Smooth muscle cell (in vitro differentiated cells): ENCODE data around the gene PPM1F. TPM values are rescaled to one million over a fixed set of nuclear protein-coding genes. Genes with fewer than 3 reads are reported as not detected.
A peak's percentile ranks its signal among the peaks of the same experiment; 100 is the strongest.

Source experiments
- DNase-seq: peaks from one replicate; lab custom pipeline; 2025; ENCODE audit not compliant: unreplicated experiment; lab: John Stamatoyannopoulos, UW
- H2AFZ ChIP-seq: fragments of 200-600 bp; sonication (generic); 2 replicates; pipeline ENCODE4 v1.6.0; 2016; ENCODE audit warnings: antibody characterized with exemption, low read depth, mild to moderate bottlenecking
- H3F3A ChIP-seq: fragments of 200-600 bp; sonication (generic); 2 replicates; pipeline ENCODE4 v1.6.0; 2017; ENCODE audit warnings: antibody characterized with exemption, low read depth
- H3K27ac ChIP-seq: fragments of 200-600 bp; sonication (generic); 2 replicates; pipeline ENCODE4 v1.5.1; 2016; ENCODE audit warnings: low read depth, mild to moderate bottlenecking
- H3K27me3 ChIP-seq: fragments of 200-600 bp; sonication (generic); 2 replicates; pipeline ENCODE4 v1.6.1; 2016; ENCODE audit warnings: low read depth, mild to moderate bottlenecking
- H3K36me3 ChIP-seq: fragments of 200-600 bp; sonication (generic); 2 replicates; pipeline ENCODE4 v1.5.1; 2016; ENCODE audit warnings: low read depth
- H3K4me1 ChIP-seq: fragments of 200-600 bp; sonication (generic); 2 replicates; pipeline ENCODE4 v1.5.1; 2016; ENCODE audit warnings: low read depth
- H3K4me2 ChIP-seq: fragments of 200-600 bp; sonication (generic); 2 replicates; pipeline ENCODE4 v1.6.0; 2016; ENCODE audit warnings: mild to moderate bottlenecking
- H3K4me3 ChIP-seq: fragments of 200-600 bp; sonication (generic); 2 replicates; pipeline ENCODE4 v1.5.1; 2016; ENCODE audit warnings: mild to moderate bottlenecking
- H3K79me2 ChIP-seq: fragments of 200-600 bp; sonication (generic); 2 replicates; pipeline ENCODE4 v1.6.0; 2016; ENCODE audit warnings: low read depth, mild to moderate bottlenecking
- H3K9ac ChIP-seq: fragments of 200-600 bp; sonication (generic); 2 replicates; pipeline ENCODE4 v1.6.0; 2016; ENCODE audit warnings: low read depth
- H3K9me3 ChIP-seq: fragments of 200-600 bp; sonication (generic); replicated peaks from 2 replicates; pipeline ENCODE4 v1.5.1; 2016; ENCODE audit warnings: low read depth
- H4K20me1 ChIP-seq: fragments of 200-600 bp; sonication (generic); 2 replicates; pipeline ENCODE4 v1.6.0; 2016; ENCODE audit warnings: low read depth
- WGBS: methylation state at CpG from one replicate; pipeline ENCODE4 v1.1.7; 2016; ENCODE audit warnings: low lambda C conversion rate; 5-methylcytosine and 5-hydroxymethylcytosine counted together
- polyA plus RNA-seq: library from polyadenylated mRNA; unstranded; fragments of >200 nt; fragmentation: Nextera tagmentation; extraction: Ambion mirVana; gene quantifications from 2 replicates; pipeline ENCODE4 v1.2.1, GENCODE V29; 2016
- total RNA-seq: library from RNA; depleted of rRNA; stranded (reverse); fragments of >200 nt; gene quantifications from 2 replicates; pipeline ENCODE4 v1.2.3, GENCODE V29; 2014
- TF ChIP-seq, protein P1 (sequence below): fragments of 200-600 bp; sonication (generic); IDR thresholded peaks from 2 replicates; pipeline ENCODE4 v1.5.1; 2017; ENCODE audit warnings: borderline replicate concordance, mild to moderate bottlenecking, antibody characterized with exemption; ENCODE audit not compliant: insufficient read depth, poor library complexity, severe bottlenecking

Gene PPM1F
- total and polyA plus RNA-seq, 2 experiments from 2014 or later: 11.8 to 15.2 TPM

DNA sequence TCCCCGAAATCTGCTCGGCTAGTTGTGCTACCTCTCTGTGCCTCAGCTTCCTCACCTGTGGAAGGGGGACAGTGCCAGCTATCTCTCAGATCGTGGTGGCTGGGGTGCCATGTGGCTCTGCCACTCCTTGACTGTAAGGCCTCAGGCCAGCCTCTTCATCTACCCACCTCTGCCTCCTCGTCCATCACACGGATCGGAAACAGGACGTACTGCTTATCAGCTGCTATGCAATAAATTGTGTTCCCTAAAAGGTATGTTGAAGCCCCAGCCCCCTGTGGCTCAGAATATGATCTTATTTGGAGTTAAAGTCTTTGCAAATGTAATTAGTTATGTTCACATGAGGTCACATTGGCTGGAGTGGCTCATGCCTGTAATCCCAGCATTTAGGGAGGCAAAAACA is 7.8 kb downstream of the PPM1F start:
- Histone ChIP-seq H3K27me3 (no peaks in the 10 kb centered on the region), H3K27ac (no peak overlapping the region), H3K79me2 (no peaks in the 10 kb centered on the region), H3F3A (peaks cover 20% of the 10 kb centered on the region), H3K36me3 (no peaks in the 10 kb centered on the region), H2AFZ (no peak overlapping the region), H3K4me1 (peaks cover 16% of the 10 kb centered on the region), H4K20me1 (peaks cover 2% of the 10 kb centered on the region), H3K9ac (no peak overlapping the region), H3K4me2 (no peak overlapping the region), H3K4me3 (no peak overlapping the region), H3K9me3 (no peaks in the 10 kb centered on the region)
- no peak for DNase-seq
- 97% methylated on average over 7 of the region's 7 CpGs for WGBS
- TF ChIP-seq, protein P1, sequence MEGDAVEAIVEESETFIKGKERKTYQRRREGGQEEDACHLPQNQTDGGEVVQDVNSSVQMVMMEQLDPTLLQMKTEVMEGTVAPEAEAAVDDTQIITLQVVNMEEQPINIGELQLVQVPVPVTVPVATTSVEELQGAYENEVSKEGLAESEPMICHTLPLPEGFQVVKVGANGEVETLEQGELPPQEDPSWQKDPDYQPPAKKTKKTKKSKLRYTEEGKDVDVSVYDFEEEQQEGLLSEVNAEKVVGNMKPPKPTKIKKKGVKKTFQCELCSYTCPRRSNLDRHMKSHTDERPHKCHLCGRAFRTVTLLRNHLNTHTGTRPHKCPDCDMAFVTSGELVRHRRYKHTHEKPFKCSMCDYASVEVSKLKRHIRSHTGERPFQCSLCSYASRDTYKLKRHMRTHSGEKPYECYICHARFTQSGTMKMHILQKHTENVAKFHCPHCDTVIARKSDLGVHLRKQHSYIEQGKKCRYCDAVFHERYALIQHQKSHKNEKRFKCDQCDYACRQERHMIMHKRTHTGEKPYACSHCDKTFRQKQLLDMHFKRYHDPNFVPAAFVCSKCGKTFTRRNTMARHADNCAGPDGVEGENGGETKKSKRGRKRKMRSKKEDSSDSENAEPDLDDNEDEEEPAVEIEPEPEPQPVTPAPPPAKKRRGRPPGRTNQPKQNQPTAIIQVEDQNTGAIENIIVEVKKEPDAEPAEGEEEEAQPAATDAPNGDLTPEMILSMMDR: no peak

DNA sequence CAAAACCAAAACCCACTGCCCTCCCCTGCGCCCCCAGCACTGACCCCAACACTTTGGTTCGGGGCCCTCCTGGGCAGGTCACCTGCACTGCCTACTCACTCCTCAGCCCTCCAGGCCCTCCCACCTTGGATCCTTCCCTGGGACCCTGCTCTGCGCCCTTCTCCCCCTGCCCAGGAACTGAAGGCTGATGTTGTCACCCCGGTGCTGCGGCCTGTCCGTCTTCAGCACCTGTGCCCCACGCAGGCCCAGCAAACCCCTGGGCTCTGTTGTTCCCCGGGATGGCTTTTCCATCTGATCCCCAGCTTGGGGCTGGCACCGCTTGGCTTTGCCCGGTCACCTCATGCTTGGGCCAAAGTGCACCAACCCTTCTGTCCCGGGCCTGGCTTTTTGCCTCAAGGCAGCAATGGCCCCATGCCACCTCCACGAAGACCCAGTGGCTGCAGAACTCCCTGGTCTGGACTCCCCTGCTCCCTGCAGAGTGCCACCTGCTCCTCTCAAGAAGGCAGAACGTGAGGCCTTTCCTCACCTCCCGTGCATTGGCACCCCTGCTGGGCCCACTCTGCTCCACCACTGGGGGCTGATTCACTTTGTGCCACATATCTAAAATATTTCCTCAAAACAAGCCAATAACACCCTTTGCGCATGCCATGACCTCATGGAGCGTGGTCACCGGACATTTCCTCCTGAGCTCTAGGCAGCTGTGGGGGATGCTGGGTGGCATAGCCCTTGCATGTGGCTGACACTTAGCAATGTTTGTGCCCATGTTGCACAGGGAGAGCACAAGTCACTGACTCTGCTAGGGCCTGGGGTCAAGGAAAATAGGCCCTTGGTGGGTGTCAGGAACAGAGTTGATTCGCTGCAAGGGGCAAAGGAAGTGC is 8.8 kb downstream of the PPM1F start:
- H3K27ac ChIP-seq: no peak overlapping the region
- no peak for DNase-seq
- peaks cover 16% of the 10 kb centered on the region for H3K4me1 ChIP-seq
- H3K9ac ChIP-seq: no peak overlapping the region
- H3K79me2 ChIP-seq: no peaks in the 10 kb centered on the region
- H3K36me3 ChIP-seq: no peaks in the 10 kb centered on the region
- H3K9me3 ChIP-seq: no peaks in the 10 kb centered on the region
- peaks cover 20% of the 10 kb centered on the region for H3F3A ChIP-seq
- H4K20me1 ChIP-seq: no peaks in the 10 kb centered on the region
- no peak overlapping the region for H2AFZ ChIP-seq
- TF ChIP-seq, protein P1: no peak
- no peak overlapping the region for H3K4me3 ChIP-seq
- no peak overlapping the region for H3K4me2 ChIP-seq
- H3K27me3 ChIP-seq: no peaks in the 10 kb centered on the region
- WGBS: 97% methylated on average over 18 of the region's 18 CpGs

DNA sequence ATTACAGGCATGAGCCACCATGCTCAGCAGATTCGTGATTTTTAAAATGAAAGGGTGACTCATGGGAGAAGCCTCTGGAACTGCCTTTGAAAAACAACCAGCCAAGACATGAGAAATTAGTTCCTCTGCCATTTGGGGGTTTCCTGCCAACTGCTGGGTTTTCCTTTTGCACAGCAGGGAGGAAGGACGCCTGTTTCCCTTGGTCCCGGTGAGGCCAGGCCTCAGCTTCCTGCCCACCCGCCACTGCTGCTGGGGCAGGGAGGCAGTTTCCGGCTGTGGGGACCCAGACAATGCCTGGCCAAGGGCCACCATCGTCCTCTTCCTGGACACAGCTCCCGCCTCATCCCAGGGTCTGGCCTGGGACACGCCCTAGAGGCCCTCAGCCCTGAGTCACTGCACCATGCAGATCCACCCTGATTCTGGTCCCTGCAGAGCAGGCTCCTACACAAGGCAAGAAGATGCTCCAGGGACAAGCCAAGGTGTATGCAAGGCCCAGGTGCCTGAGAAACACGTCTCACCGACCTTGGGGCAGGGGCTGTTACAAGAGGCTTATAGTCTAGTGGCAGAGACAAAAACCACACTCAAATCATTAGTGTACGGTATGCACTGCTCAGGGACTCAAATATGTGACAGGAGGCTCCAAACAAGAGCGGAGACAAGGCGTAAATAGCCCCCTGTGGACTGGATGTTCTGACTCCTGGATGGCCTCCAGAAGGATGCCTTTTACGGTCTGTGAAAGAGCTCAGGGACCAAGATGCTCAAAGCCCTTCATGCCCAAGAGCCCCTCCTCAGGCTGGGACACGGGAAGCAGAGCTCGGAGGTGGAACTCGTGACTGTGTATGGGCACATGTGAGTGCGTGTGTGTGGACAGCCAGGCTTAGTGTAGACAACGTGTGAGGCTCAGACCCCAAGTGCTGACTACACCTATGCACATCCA is 10.0 kb downstream of the PPM1F start:
- Histone ChIP-seq H2AFZ (no peak overlapping the region), H3K27ac (peak overlapping the region; percentile 85), H3K9ac (no peak overlapping the region), H3K4me3 (no peak overlapping the region), H3K4me2 (peak overlapping the region; percentile 52), H3K27me3 (no peaks in the 10 kb centered on the region), H3K4me1 (peaks cover 9% of the 10 kb centered on the region), H3K9me3 (no peaks in the 10 kb centered on the region), H3K79me2 (no peaks in the 10 kb centered on the region), H3K36me3 (no peaks in the 10 kb centered on the region), H4K20me1 (no peaks in the 10 kb centered on the region), H3F3A (peaks cover 14% of the 10 kb centered on the region)
- TF ChIP-seq, protein P1: no peak
- 68% methylated on average over 19 of the region's 19 CpGs for WGBS
- DNase-seq: no peak
